GM23338 (cell line): ENCODE data around the gene CSNK1A1. TPM values are rescaled to one million over a fixed set of nuclear protein-coding genes. Genes with fewer than 3 reads are reported as not detected.

Experiments used
- ATAC-seq: fragments of 200-7000 bp; cut with Tn5 transposase; 3 replicates; pipeline ENCODE4 v1.9.1; 2020
- DNase-seq: peaks from one replicate; pipeline ENCODE4 v3.0.0-alpha.2; 2015; ENCODE audit warnings: low spot score
- H2AFZ ChIP-seq: fragments of 200-600 bp; sonication (generic); 2 replicates; pipeline ENCODE4 v1.8.0; 2016; ENCODE audit warnings: antibody characterized with exemption, mild to moderate bottlenecking, moderate library complexity
- H3F3A ChIP-seq: fragments of 200-600 bp; sonication (generic); replicated peaks from 2 replicates; pipeline ENCODE4 v1.8.0; 2017; ENCODE audit warnings: antibody characterized with exemption, mixed run types, low read depth
- H3K27ac ChIP-seq: fragments of 200-600 bp; sonication (generic); 2 replicates; pipeline ENCODE4 v1.6.1; 2016; ENCODE audit warnings: low read depth
- H3K27me3 ChIP-seq: fragments of 200-600 bp; sonication (generic); 2 replicates; pipeline ENCODE4 v1.8.0; 2016; ENCODE audit warnings: mild to moderate bottlenecking, mixed run types, moderate library complexity; ENCODE audit not compliant: insufficient read depth
- H3K36me3 ChIP-seq: fragments of 200-600 bp; sonication (generic); 2 replicates; pipeline ENCODE4 v1.8.0; 2016; ENCODE audit warnings: mild to moderate bottlenecking; ENCODE audit not compliant: insufficient read depth
- H3K4me1 ChIP-seq: fragments of 200-600 bp; sonication (generic); 2 replicates; pipeline ENCODE4 v1.8.0; 2016; ENCODE audit warnings: mild to moderate bottlenecking, moderate library complexity; ENCODE audit not compliant: insufficient read depth
- H3K4me2 ChIP-seq: fragments of 200-600 bp; sonication (generic); 2 replicates; pipeline ENCODE4 v1.7.1; 2017; ENCODE audit warnings: mixed run types
- H3K4me3 ChIP-seq: fragments of 200-600 bp; sonication (generic); 2 replicates; pipeline ENCODE4 v1.6.1; 2016; ENCODE audit warnings: mixed run types
- H3K79me2 ChIP-seq: fragments of 200-600 bp; sonication (generic); replicated peaks from 2 replicates; pipeline ENCODE4 v1.8.0; 2017; ENCODE audit warnings: mild to moderate bottlenecking; ENCODE audit not compliant: insufficient read depth
- H3K9me2 ChIP-seq: fragments of 200-600 bp; sonication (generic); 2 replicates; pipeline ENCODE4 v1.8.0; 2017; ENCODE audit not compliant: insufficient read depth
- H4K20me1 ChIP-seq: fragments of 200-600 bp; sonication (generic); replicated peaks from 2 replicates; pipeline ENCODE4 v1.8.0; 2017; ENCODE audit warnings: mild to moderate bottlenecking; ENCODE audit not compliant: insufficient read depth
- H3K27ac Mint-ChIP-seq: 2 replicates; pipeline ENCODE4 v1.8.0; 2020; ENCODE audit warnings: inconsistent platforms, mild to moderate bottlenecking, moderate library complexity, mixed read lengths
- H3K27me3 Mint-ChIP-seq: 3 replicates; pipeline ENCODE4 v1.8.0; 2022; ENCODE audit warnings: low read depth, mild to moderate bottlenecking, moderate library complexity, mixed read lengths, inconsistent platforms; ENCODE audit not compliant: insufficient read depth, poor library complexity
- H3K36me3 Mint-ChIP-seq: 3 replicates; pipeline ENCODE4 v1.8.0; 2021; ENCODE audit warnings: low read depth, mild to moderate bottlenecking, inconsistent platforms, moderate library complexity, mixed read lengths
- H3K4me1 Mint-ChIP-seq: 3 replicates; pipeline ENCODE4 v1.8.0; 2020; ENCODE audit warnings: mild to moderate bottlenecking, inconsistent platforms, mixed read lengths
- H3K4me3 Mint-ChIP-seq: 3 replicates; pipeline ENCODE4 v1.8.0; 2021; ENCODE audit warnings: moderate library complexity, mild to moderate bottlenecking, inconsistent platforms, mixed read lengths
- H3K9me3 Mint-ChIP-seq: 3 replicates; pipeline ENCODE4 v1.8.0; 2020; ENCODE audit warnings: moderate library complexity, mild to moderate bottlenecking, inconsistent platforms, mixed read lengths
- CREB1 ChIP-seq: fragments of 250-450 bp; sonication (Bioruptor Pico); IDR thresholded peaks from 2 replicates; pipeline ENCODE4 v1.5.0; 2020; ENCODE audit warnings: low read depth, mild to moderate bottlenecking, moderate library complexity
- ETS1 ChIP-seq: IDR thresholded peaks from 2 replicates; pipeline ENCODE4 v1.6.1; 2016; ENCODE audit warnings: antibody characterized with exemption
- EZH2 ChIP-seq: fragments of 200-600 bp; sonication (generic); IDR thresholded peaks from one replicate; pipeline ENCODE4 v1.8.0; 2017; ENCODE audit warnings: antibody characterized with exemption, mild to moderate bottlenecking, low read depth; ENCODE audit not compliant: unreplicated experiment
- EZH2phosphoT487 ChIP-seq: fragments of 200-600 bp; sonication (generic); IDR thresholded peaks from one replicate; pipeline ENCODE4 v1.8.1; 2018; ENCODE audit warnings: antibody characterized with exemption; ENCODE audit not compliant: unreplicated experiment
- JUNB ChIP-seq: IDR thresholded peaks from one replicate; pipeline ENCODE4 v1.6.1; 2016; ENCODE audit warnings: antibody characterized with exemption; ENCODE audit not compliant: unreplicated experiment
- NANOG ChIP-seq: IDR thresholded peaks from 2 replicates; pipeline ENCODE4 v1.6.1; 2016; ENCODE audit warnings: antibody characterized with exemption, borderline replicate concordance
- POLR2AphosphoS5 ChIP-seq: IDR thresholded peaks from 2 replicates; pipeline ENCODE4 v1.6.1; 2016; ENCODE audit warnings: antibody characterized with exemption, low read depth
- REST ChIP-seq: IDR thresholded peaks from one replicate; pipeline ENCODE4 v1.6.1; 2018; ENCODE audit warnings: antibody characterized with exemption; ENCODE audit not compliant: unreplicated experiment
- STAT1 ChIP-seq: IDR thresholded peaks from one replicate; pipeline ENCODE4 v1.6.1; 2016; ENCODE audit warnings: antibody characterized with exemption; ENCODE audit not compliant: unreplicated experiment
- ZNF114 ChIP-seq: fragments of 250-450 bp; sonication (Bioruptor Pico); IDR thresholded peaks from 2 replicates; pipeline ENCODE4 v1.5.0; 2020; ENCODE audit warnings: mild to moderate bottlenecking, moderate library complexity
- ZNF331 ChIP-seq: fragments of 250-450 bp; sonication (Bioruptor Pico); IDR thresholded peaks from 2 replicates; pipeline ENCODE4 v1.5.0; 2020; ENCODE audit warnings: low read depth, mild to moderate bottlenecking, moderate library complexity
- polyA plus RNA-seq: library from polyadenylated mRNA; unstranded; fragments of >200 nt; fragmentation: Nextera tagmentation; extraction: Ambion mirVana; gene quantifications from 2 replicates; pipeline ENCODE4 v1.2.1, GENCODE V29; 2016
- total RNA-seq: library from RNA; depleted of rRNA; stranded (reverse); fragments of >200 nt; shearing (Covaris generic); gene quantifications from 2 replicates; pipeline ENCODE4 v1.2.3, GENCODE V29; 2014
- TF ChIP-seq, protein P1 (sequence below): fragments of 250-450 bp; sonication (Bioruptor Pico); IDR thresholded peaks from 2 replicates; pipeline ENCODE4 v1.5.0; 2020; ENCODE audit warnings: mild to moderate bottlenecking, moderate library complexity
- TF ChIP-seq, protein P2 (sequence below), 2 experiments: fragments of 200-600 bp in 1 of 2; sonication (generic) in 1 of 2; conservative IDR thresholded peaks; 2 replicates each; pipeline versions ENCODE4 v1.5.1 to v1.6.1; 2016 to 2017; ENCODE audit warnings: antibody characterized with exemption in 2 of 2, low read depth in 2 of 2, mild to moderate bottlenecking in 2 of 2, moderate library complexity in 1 of 2

CSNK1A1 gene
- total and polyA plus RNA-seq, 2 experiments from 2014 or later: 110 to 233 TPM

- H3K4me3 ChIP-seq: no peak overlapping the region
- no peaks in the 10 kb centered on the region for H3K79me2 ChIP-seq
- no peaks in the 10 kb centered on the region for H4K20me1 ChIP-seq
- H3K4me2 ChIP-seq: no peak overlapping the region
- 0 out of 2 replicates have a peak, but pooled peaks cover 4% of the 10 kb centered on the region for H3F3A ChIP-seq
- Mint-ChIP-seq H3K36me3 (no peaks in the 10 kb centered on the region), H3K9me3 (peaks cover 3% of the 10 kb centered on the region; the same call in 2 of the 3 replicates), H3K4me3 (no peak overlapping the region), H3K27me3 (peaks cover 18% of the 10 kb centered on the region), H3K27ac (no peak overlapping the region), H3K4me1 (peaks cover 33% of the 10 kb centered on the region)
- H3K27me3 ChIP-seq: no peaks in the 10 kb centered on the region
- H2AFZ ChIP-seq: no peak overlapping the region
- DNase-seq (no peak), ATAC-seq (no peak)
- no peak overlapping the region for H3K27ac ChIP-seq
- no peak for TF ChIP-seq EZH2
- no peak for TF ChIP-seq CREB1 (CRISPR knock-in tag)
- no peak for TF ChIP-seq ZNF331 (CRISPR knock-in tag)
- TF ChIP-seq, protein P1, sequence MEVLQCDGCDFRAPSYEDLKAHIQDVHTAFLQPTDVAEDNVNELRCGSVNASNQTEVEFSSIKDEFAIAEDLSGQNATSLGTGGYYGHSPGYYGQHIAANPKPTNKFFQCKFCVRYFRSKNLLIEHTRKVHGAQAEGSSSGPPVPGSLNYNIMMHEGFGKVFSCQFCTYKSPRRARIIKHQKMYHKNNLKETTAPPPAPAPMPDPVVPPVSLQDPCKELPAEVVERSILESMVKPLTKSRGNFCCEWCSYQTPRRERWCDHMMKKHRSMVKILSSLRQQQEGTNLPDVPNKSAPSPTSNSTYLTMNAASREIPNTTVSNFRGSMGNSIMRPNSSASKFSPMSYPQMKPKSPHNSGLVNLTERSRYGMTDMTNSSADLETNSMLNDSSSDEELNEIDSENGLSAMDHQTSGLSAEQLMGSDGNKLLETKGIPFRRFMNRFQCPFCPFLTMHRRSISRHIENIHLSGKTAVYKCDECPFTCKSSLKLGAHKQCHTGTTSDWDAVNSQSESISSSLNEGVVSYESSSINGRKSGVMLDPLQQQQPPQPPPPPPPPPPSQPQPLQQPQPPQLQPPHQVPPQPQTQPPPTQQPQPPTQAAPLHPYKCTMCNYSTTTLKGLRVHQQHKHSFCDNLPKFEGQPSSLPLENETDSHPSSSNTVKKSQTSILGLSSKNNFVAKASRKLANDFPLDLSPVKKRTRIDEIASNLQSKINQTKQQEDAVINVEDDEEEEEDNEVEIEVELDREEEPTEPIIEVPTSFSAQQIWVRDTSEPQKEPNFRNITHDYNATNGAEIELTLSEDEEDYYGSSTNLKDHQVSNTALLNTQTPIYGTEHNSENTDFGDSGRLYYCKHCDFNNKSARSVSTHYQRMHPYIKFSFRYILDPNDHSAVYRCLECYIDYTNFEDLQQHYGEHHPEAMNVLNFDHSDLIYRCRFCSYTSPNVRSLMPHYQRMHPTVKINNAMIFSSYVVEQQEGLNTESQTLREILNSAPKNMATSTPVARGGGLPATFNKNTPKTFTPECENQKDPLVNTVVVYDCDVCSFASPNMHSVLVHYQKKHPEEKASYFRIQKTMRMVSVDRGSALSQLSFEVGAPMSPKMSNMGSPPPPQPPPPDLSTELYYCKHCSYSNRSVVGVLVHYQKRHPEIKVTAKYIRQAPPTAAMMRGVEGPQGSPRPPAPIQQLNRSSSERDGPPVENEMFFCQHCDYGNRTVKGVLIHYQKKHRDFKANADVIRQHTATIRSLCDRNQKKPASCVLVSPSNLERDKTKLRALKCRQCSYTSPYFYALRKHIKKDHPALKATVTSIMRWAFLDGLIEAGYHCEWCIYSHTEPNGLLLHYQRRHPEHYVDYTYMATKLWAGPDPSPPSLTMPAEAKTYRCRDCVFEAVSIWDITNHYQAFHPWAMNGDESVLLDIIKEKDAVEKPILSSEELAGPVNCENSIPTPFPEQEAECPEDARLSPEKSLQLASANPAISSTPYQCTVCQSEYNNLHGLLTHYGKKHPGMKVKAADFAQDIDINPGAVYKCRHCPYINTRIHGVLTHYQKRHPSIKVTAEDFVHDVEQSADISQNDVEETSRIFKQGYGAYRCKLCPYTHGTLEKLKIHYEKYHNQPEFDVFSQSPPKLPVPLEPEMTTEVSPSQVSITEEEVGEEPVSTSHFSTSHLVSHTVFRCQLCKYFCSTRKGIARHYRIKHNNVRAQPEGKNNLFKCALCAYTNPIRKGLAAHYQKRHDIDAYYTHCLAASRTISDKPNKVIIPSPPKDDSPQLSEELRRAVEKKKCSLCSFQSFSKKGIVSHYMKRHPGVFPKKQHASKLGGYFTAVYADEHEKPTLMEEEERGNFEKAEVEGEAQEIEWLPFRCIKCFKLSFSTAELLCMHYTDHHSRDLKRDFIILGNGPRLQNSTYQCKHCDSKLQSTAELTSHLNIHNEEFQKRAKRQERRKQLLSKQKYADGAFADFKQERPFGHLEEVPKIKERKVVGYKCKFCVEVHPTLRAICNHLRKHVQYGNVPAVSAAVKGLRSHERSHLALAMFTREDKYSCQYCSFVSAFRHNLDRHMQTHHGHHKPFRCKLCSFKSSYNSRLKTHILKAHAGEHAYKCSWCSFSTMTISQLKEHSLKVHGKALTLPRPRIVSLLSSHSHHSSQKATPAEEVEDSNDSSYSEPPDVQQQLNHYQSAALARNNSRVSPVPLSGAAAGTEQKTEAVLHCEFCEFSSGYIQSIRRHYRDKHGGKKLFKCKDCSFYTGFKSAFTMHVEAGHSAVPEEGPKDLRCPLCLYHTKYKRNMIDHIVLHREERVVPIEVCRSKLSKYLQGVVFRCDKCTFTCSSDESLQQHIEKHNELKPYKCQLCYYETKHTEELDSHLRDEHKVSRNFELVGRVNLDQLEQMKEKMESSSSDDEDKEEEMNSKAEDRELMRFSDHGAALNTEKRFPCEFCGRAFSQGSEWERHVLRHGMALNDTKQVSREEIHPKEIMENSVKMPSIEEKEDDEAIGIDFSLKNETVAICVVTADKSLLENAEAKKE (CRISPR knock-in tag): no peak
- TF ChIP-seq STAT1: no peak
- TF ChIP-seq, protein P2, sequence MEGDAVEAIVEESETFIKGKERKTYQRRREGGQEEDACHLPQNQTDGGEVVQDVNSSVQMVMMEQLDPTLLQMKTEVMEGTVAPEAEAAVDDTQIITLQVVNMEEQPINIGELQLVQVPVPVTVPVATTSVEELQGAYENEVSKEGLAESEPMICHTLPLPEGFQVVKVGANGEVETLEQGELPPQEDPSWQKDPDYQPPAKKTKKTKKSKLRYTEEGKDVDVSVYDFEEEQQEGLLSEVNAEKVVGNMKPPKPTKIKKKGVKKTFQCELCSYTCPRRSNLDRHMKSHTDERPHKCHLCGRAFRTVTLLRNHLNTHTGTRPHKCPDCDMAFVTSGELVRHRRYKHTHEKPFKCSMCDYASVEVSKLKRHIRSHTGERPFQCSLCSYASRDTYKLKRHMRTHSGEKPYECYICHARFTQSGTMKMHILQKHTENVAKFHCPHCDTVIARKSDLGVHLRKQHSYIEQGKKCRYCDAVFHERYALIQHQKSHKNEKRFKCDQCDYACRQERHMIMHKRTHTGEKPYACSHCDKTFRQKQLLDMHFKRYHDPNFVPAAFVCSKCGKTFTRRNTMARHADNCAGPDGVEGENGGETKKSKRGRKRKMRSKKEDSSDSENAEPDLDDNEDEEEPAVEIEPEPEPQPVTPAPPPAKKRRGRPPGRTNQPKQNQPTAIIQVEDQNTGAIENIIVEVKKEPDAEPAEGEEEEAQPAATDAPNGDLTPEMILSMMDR (conservative IDR thresholded peaks at IDR 0.05; ENCODE audit: low read depth in 2 of 2): no peak
- no peak for TF ChIP-seq JUNB
- TF ChIP-seq ETS1: no peak
- TF ChIP-seq NANOG: no peak
- TF ChIP-seq POLR2AphosphoS5: no peak
- no peak for TF ChIP-seq REST
- no peak for TF ChIP-seq ZNF114 (CRISPR knock-in tag)
- TF ChIP-seq EZH2phosphoT487: no peak
- no peaks in the 10 kb centered on the region for H3K9me2 ChIP-seq
- H3K36me3 ChIP-seq: no peaks in the 10 kb centered on the region
- H3K4me1 ChIP-seq: peaks cover 13% of the 10 kb centered on the region
Observed at GRCh38 chr5:149450199-149450598, 101.0 kb downstream of the CSNK1A1 start.
